ENCODE measurements around the gene PPM1J. TPM values are rescaled to one million over a fixed set of nuclear protein-coding genes. Genes with fewer than 3 reads are reported as not detected.

PPM1J gene, protein sequence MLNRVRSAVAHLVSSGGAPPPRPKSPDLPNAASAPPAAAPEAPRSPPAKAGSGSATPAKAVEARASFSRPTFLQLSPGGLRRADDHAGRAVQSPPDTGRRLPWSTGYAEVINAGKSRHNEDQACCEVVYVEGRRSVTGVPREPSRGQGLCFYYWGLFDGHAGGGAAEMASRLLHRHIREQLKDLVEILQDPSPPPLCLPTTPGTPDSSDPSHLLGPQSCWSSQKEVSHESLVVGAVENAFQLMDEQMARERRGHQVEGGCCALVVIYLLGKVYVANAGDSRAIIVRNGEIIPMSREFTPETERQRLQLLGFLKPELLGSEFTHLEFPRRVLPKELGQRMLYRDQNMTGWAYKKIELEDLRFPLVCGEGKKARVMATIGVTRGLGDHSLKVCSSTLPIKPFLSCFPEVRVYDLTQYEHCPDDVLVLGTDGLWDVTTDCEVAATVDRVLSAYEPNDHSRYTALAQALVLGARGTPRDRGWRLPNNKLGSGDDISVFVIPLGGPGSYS
- 1 to 10 TPM in 1 of 6 donors, under 1 TPM in 5; 0.20 to 1.6 (median 0.87) TPM for total RNA-seq
- 1 to 10 TPM in 1 of 2 donors, under 1 TPM in 1; 0.68 to 1.1 TPM for polyA plus RNA-seq

DNA sequence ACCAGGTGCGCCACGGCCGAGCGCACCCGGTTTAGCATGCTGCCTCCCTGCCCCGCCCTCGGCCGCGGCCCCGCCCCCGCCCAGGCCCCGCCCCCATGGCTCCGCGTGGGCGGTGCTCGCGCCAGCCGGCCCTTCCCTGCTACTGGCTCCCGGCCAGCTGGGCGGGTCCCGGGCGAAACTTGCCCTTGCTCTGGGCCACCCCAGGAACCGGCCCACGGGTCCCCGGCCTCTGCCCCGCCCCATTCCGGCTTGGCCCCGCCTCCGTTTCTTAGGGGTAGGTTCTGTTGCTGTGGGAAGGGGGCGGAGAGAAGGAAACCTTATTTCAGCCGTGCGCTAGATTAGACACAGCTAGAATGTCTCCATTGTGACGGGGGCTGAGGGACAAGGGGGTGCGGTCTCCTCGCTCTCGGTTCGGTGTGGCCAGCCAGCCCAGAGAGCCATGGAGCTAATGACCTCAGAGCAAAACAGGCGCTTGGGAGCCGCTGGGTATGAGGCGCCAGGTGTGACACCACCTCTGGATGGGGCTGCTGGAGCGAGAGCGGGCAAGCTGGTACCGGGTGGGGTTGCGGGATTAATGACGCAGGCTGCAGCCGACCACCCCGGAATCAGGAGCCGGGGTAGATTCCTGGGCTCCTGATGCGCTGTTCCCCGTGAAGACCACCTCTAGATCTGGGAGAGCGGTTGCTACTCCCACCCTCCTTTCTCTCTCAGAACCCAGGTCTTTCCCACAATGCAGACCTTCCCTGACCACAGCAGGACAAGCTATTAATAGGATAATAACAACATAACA lies at the start of gene PPM1J:
PPM1J (minus strand) TSS at position 69 of the 790 bp plus-strand sequence; CDS start at position 38, 31 bp downstream.
- H3K4me1 ChIP-seq = peaks cover 0 to 9% (median 5%) of the 10 kb centered on the region in 3 donors
- intact Hi-C loops (cut with DNase I) = loop anchor here in 2 of 3 donors (5.0 to 10.0 kb wide), 2 partner anchors 87 to 329 kb away; no protein-coding TSS in a partner anchor
- TF ChIP-seq, protein P1, sequence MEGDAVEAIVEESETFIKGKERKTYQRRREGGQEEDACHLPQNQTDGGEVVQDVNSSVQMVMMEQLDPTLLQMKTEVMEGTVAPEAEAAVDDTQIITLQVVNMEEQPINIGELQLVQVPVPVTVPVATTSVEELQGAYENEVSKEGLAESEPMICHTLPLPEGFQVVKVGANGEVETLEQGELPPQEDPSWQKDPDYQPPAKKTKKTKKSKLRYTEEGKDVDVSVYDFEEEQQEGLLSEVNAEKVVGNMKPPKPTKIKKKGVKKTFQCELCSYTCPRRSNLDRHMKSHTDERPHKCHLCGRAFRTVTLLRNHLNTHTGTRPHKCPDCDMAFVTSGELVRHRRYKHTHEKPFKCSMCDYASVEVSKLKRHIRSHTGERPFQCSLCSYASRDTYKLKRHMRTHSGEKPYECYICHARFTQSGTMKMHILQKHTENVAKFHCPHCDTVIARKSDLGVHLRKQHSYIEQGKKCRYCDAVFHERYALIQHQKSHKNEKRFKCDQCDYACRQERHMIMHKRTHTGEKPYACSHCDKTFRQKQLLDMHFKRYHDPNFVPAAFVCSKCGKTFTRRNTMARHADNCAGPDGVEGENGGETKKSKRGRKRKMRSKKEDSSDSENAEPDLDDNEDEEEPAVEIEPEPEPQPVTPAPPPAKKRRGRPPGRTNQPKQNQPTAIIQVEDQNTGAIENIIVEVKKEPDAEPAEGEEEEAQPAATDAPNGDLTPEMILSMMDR (IDR thresholded peaks at IDR 0.05) = no peak
- peak; percentile 99 to 100 (median 99) for DNase-seq
- no peak for FAIRE-seq
- H3K9me3 ChIP-seq = no peaks in the 10 kb centered on the region
- peak within 1 kb of the TSS in 3 of 4 donors; percentile 13 to 73 (median 58) for H3K27ac ChIP-seq
- H3K36me3 ChIP-seq = no peaks in the 10 kb centered on the region
- H3K4me3 ChIP-seq = peak within 1 kb of the TSS; percentile 26 to 83 (median 56)
- no peaks in the 10 kb centered on the region for H3K27me3 ChIP-seq
- WGBS, 2 donors = 0 to 1% methylated on average over 27 to 51 of the region's 51 CpGs
- peak; percentile 85 to 92 (median 87) for ATAC-seq

DNA sequence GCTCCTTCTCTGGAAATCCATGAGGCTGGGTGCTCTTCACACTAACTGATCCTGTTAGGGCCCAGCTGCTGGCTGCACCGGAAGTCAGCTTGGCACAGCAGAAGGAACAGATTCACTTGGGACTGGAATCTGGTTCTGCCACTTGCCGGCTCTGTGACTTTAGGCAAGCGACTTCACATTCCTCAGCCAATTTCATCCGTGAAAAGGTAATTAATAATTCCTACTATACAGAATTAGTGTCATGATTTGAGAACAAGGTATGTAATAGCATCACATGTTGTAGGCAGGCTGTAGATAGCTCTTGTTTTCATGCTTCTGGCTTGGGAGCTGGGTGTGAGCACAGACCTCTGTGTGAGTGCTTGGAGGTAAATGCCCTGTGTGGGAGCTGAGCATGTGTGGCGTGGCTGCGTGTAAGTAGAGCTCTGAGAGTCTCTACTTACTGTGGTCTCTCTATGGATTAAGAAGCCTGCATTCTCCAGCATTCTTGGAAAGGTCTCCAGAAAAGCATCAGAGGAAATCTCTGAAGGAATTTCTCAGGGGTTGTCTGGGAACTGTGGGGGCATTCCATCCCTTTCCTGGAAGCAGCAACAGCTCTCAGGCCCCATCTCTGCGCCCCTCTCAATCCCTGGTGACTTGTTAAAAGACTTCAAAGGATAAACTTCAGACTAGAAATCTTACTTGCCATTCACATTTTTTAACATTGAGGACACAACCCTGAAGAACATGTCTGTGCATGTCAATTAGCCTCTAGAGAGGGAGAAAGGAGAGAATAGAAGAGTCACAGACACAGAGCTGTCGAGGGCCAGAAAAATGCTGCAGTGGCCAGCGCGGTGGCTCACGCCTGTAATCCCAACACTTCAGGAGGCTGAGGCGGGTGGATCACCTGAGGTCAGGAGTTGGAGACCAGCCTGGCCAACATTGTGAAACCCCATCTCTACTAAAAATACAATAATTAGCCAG lies 47.7 kb upstream of the PPM1J start:
- Histone ChIP-seq H3K4me3 (no peak overlapping the region), H3K4me1 (no peaks in the 10 kb centered on the region), H3K9me3 (no peaks in the 10 kb centered on the region), H3K27ac (no peak overlapping the region), H3K27me3 (no peaks in the 10 kb centered on the region), H3K36me3 (no peaks in the 10 kb centered on the region)
- FAIRE-seq (no peak), ATAC-seq (peak in 2 of 4 donors; percentile 52 to 66), DNase-seq (peak in 1 of 6 donors; percentile 27)
- intact Hi-C loops (cut with DNase I) = no loop called here
- WGBS, 2 donors = 56 to 57% methylated on average over 12 of the region's 12 CpGs
- TF ChIP-seq, protein P1 (IDR thresholded peaks at IDR 0.05) = no peak

DNA sequence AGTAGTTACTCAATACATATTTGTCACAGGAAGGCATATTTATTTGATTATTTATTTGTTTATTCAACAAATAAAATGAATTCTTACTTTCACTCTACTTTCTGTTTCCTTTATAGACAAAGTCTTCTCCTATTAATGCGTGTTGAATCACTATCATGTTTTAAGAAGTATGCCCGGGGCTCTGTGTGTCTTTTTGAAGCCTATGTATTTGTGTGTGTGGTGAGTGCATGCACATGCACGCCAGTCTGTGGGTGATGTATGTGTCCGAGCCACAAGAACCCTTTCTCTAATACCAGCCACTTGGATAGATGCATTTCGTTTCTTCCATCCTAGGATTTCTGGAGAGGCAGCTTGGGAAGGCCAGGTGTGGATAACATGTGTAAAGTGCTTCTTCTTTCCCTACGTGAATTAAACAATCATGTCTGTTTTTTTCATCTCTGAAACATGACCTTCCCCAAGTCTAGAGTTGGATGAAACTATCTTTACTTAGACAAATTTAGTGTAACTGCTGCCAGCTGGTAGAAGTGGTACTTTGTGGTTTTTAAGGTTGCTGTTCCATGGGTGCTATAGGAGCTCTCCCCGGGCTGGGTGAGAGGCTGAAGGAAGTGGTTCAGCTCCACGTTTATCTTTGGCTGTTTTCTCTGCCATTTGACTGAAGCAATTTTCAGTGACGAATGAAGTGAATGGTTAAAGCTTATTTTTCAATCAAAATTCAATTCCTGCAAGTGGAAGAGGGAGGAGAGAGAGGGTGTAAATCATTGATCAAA lies 46.8 kb upstream of the PPM1J start:
- H3K27ac ChIP-seq = no peak overlapping the region
- H3K4me3 ChIP-seq = no peak overlapping the region
- ATAC-seq (no peak), DNase-seq (no peak), FAIRE-seq (no peak)
- H3K36me3 ChIP-seq = no peaks in the 10 kb centered on the region
- no peaks in the 10 kb centered on the region for H3K27me3 ChIP-seq
- 68% methylated on average over 9 of the region's 9 CpGs for WGBS, 2 donors
- H3K9me3 ChIP-seq = no peaks in the 10 kb centered on the region
- H3K4me1 ChIP-seq = no peaks in the 10 kb centered on the region
- TF ChIP-seq, protein P1 (IDR thresholded peaks at IDR 0.05) = no peak
- intact Hi-C loops (cut with DNase I) = no loop called here

DNA sequence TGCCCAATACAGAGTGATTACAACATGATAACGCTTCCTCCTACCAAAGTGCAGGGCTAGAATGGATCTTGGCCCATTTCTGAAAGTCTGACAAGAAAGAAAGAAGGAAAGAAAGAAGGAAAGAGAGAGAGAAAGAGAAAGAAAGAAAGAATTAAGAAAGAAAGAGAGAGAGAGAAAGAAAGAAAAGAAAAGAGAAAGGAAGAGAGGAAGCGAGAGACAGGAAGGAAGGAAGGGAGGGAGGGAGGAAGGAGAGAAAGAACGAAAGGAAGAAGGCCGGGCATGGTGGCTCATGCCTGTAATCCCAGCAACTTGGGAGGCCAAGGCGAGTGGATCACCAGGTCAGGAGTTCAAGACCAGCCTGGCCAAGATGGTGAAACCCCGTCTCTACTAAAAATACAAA lies 44.1 kb upstream of the PPM1J start:
- intact Hi-C loops (cut with DNase I) = no loop called here
- Histone ChIP-seq H3K27ac (no peak overlapping the region), H3K4me1 (no peaks in the 10 kb centered on the region), H3K27me3 (no peaks in the 10 kb centered on the region), H3K36me3 (no peaks in the 10 kb centered on the region), H3K9me3 (no peaks in the 10 kb centered on the region), H3K4me3 (no peak overlapping the region)
- WGBS, 2 donors = 72 to 79% methylated on average over 6 of the region's 6 CpGs
- no peak for ATAC-seq
- no peak for FAIRE-seq
- no peak for DNase-seq
- TF ChIP-seq, protein P1 (IDR thresholded peaks at IDR 0.05) = no peak

All from pancreas (tissue), 10 donors.